Endothelial cell of umbilical vein (primary cell): ENCODE results near the gene GIPC1.
"Not testable (repeated sequence)": the region's sequence is repeated elsewhere in the genome, so short reads cannot be mapped to it uniquely, and the experiment has no call there.

ENCODE experiments used
- EZH2 ChIP-seq: IDR thresholded peaks from 2 replicates; pipeline ENCODE4 v1.6.1; 2012; ENCODE audit warnings: borderline replicate concordance, low read depth, mild to moderate bottlenecking, moderate library complexity, low read length, inconsistent platforms; ENCODE audit not compliant: severe bottlenecking
- FOS ChIP-seq: IDR thresholded peaks from 2 replicates; pipeline ENCODE4 v1.6.1; 2011; ENCODE audit warnings: mild to moderate bottlenecking, low read length, moderate library complexity, borderline replicate concordance; ENCODE audit not compliant: insufficient read depth
- JUN ChIP-seq: IDR thresholded peaks from 2 replicates; pipeline ENCODE4 v1.6.1; 2011; ENCODE audit warnings: borderline replicate concordance, low read depth; ENCODE audit not compliant: insufficient read length, insufficient read depth
- MYC ChIP-seq: IDR thresholded peaks from one replicate; pipeline ENCODE4 v1.6.1; 2011; ENCODE audit warnings: mild to moderate bottlenecking, low read depth, low read length
- POLR2A ChIP-seq: IDR thresholded peaks from 2 replicates; pipeline ENCODE4 v1.6.1; 2012; ENCODE audit warnings: low read depth, mild to moderate bottlenecking, control low read depth, low read length
- POLR2AphosphoS5 ChIP-seq: IDR thresholded peaks from 2 replicates; pipeline ENCODE4 v1.6.1; 2012; ENCODE audit warnings: low read depth, mild to moderate bottlenecking, control low read depth, low read length, moderate library complexity; ENCODE audit not compliant: insufficient read depth
- TF ChIP-seq, protein P1 (sequence below), 2 donors: IDR thresholded peaks; 1 replicate in 1 of 2; 2 replicates in 1 of 2; pipeline ENCODE4 v1.5.1; 2011; ENCODE audit warnings: low read length in 2 of 2, mild to moderate bottlenecking in 2 of 2, moderate library complexity in 2 of 2, control low read depth in 1 of 2, inconsistent platforms in 1 of 2, low read depth in 1 of 2; ENCODE audit not compliant: insufficient read depth in 1 of 2; ENCODE audit errors: extremely low read depth in 1 of 2
- TF ChIP-seq, protein P2 (sequence below): IDR thresholded peaks from 2 replicates; pipeline ENCODE4 v1.6.1; 2011; ENCODE audit not compliant: insufficient read depth, insufficient read length

DNA sequence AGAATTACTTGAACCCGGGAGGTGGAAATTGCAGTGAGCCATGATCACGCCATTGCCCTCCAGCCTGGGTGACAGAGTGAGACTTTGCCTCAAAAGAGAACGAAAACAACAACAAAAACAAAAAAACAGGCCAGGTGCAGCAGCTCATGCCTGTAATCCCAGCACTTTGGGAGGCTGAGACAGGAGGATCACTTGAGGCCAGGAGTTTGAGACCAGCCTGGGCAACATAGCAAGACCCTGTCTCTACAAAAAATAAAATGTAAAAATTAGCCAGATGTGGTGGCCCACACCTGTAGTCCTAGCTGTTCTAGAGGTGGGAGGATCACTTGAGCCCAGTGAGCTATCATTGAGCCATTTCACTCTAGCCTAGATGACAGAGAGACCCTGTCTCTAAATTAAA, 43.6 kb downstream of the GIPC1 start:
- TF ChIP-seq POLR2AphosphoS5, POLR2A, EZH2, JUN, FOS, MYC: not testable (repeated sequence)
- TF ChIP-seq, protein P1, sequence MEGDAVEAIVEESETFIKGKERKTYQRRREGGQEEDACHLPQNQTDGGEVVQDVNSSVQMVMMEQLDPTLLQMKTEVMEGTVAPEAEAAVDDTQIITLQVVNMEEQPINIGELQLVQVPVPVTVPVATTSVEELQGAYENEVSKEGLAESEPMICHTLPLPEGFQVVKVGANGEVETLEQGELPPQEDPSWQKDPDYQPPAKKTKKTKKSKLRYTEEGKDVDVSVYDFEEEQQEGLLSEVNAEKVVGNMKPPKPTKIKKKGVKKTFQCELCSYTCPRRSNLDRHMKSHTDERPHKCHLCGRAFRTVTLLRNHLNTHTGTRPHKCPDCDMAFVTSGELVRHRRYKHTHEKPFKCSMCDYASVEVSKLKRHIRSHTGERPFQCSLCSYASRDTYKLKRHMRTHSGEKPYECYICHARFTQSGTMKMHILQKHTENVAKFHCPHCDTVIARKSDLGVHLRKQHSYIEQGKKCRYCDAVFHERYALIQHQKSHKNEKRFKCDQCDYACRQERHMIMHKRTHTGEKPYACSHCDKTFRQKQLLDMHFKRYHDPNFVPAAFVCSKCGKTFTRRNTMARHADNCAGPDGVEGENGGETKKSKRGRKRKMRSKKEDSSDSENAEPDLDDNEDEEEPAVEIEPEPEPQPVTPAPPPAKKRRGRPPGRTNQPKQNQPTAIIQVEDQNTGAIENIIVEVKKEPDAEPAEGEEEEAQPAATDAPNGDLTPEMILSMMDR (IDR thresholded peaks at IDR 0.05; ENCODE audit: extremely low read depth in 1 of 2, insufficient read depth in 1 of 2, low read depth in 1 of 2, low read length in 2 of 2) = not testable (repeated sequence)
- TF ChIP-seq, protein P2, sequence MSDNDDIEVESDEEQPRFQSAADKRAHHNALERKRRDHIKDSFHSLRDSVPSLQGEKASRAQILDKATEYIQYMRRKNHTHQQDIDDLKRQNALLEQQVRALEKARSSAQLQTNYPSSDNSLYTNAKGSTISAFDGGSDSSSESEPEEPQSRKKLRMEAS = not testable (repeated sequence)
